ENCODE data around the gene KRTAP9-4.

- TF ChIP-seq POLR2A (IDR thresholded peaks at IDR 0.05) (no peak), CTCF (IDR thresholded peaks at IDR 0.05) (no peak)
These were observed 34.6 kb downstream of the KRTAP9-4 start for GRCh38 chr17:41284043-41284442.

All from uterus (tissue), 2 donors.